Thyroid gland (tissue), 4 donors: ENCODE results near the gene PRM3. TPM values are rescaled to one million over a fixed set of nuclear protein-coding genes. Genes with fewer than 3 reads are reported as not detected.

Source experiments
- DNase-seq, 2 donors: peaks; one replicate each; pipeline ENCODE4 v3.0.0-alpha.2; 2019
- H3K27ac ChIP-seq, 3 donors: fragments of 200-600 bp; sonication (generic); 1 replicate in 2 of 3; 2 replicates in 1 of 3; pipeline ENCODE4 v1.5.1; 2016 to 2019; ENCODE audit warnings: mild to moderate bottlenecking in 1 of 3, moderate library complexity in 1 of 3
- H3K27me3 ChIP-seq: fragments of 200-600 bp; sonication (generic); one replicate; pipeline ENCODE4 v1.5.1; 2019
- H3K36me3 ChIP-seq, 2 donors: fragments of 200-600 bp; sonication (generic); one replicate each; pipeline ENCODE4 v1.5.1; 2016 to 2019
- H3K4me1 ChIP-seq, 2 donors: fragments of 200-600 bp; sonication (generic); one replicate each; pipeline ENCODE4 v1.5.1; 2017 to 2019
- H3K4me3 ChIP-seq, 3 donors: fragments of 200-600 bp; sonication (generic); replicated peaks in 1 of 3; 1 replicate in 2 of 3; 2 replicates in 1 of 3; pipeline ENCODE4 v1.5.1; 2016; ENCODE audit warnings: mild to moderate bottlenecking in 1 of 3
- H3K9me3 ChIP-seq: fragments of 200-600 bp; sonication (generic); one replicate; pipeline ENCODE4 v1.5.1; 2017
- CTCF ChIP-seq, 6 experiments: fragments of 200-600 bp in 3 of 6; fragments of 450-650 bp in 3 of 6; sonication (generic) in 3 of 6; IDR thresholded peaks; one replicate each; pipeline ENCODE4 v1.5.1; 2016 to 2019; ENCODE audit warnings: antibody characterized with exemption in 6 of 6, mild to moderate bottlenecking in 2 of 6, inconsistent platforms in 1 of 6, moderate library complexity in 1 of 6
- POLR2A ChIP-seq, 2 donors: fragments of 450-650 bp; IDR thresholded peaks; one replicate each; pipeline ENCODE4 v1.6.1; 2017; ENCODE audit warnings: antibody characterized with exemption in 2 of 2, mild to moderate bottlenecking in 2 of 2, moderate library complexity in 1 of 2
- WGBS, 2 donors: methylation state at CpG; one replicate each; pipeline ENCODE4 v1.1.5; 2017; 5-methylcytosine and 5-hydroxymethylcytosine counted together
- intact Hi-C: fragments of 100-400 bp; cut with DNase I; formaldehyde crosslinking; loops from one replicate; pipeline ENCODE4 v1.15.1; 2023
- total RNA-seq, 4 donors: library from RNA; depleted of rRNA; stranded (reverse); fragments of >200 nt; gene quantifications; one replicate each; pipeline ENCODE4 v1.2.3, GENCODE V29; 2016

The PRM3 gene
- total RNA-seq, 4 donors from 2014 or later = not detected

GRCh38 chr16:11239644-11240632, 33.5 kb downstream of the PRM3 start:
- TF ChIP-seq POLR2A (IDR thresholded peaks at IDR 0.05) = no peak
- no peak for TF ChIP-seq CTCF (IDR thresholded peaks at IDR 0.05)
- Histone ChIP-seq H3K36me3 (no peaks in the 10 kb centered on the region), H3K27ac (no peak overlapping the region), H3K4me1 (peaks cover 0 to 8% of the 10 kb centered on the region in 2 donors), H3K4me3 (no peak overlapping the region), H3K27me3 (no peaks in the 10 kb centered on the region), H3K9me3 (no peaks in the 10 kb centered on the region)
- no peak for DNase-seq
- 85 to 87% methylated on average over 10 of the region's 10 CpGs for WGBS, 2 donors
- intact Hi-C loops = no loop called here

GRCh38 chr16:11238272-11239202, 34.9 kb downstream of the PRM3 start:
- intact Hi-C loops = no loop called here
- WGBS, 2 donors = 95 to 99% methylated on average over 14 to 15 of the region's 15 CpGs
- DNase-seq = no peak
- Histone ChIP-seq H3K9me3 (no peaks in the 10 kb centered on the region), H3K36me3 (no peaks in the 10 kb centered on the region), H3K4me3 (no peak overlapping the region), H3K27ac (no peak overlapping the region), H3K4me1 (peaks cover 0 to 8% of the 10 kb centered on the region in 2 donors), H3K27me3 (no peaks in the 10 kb centered on the region)
- TF ChIP-seq CTCF (IDR thresholded peaks at IDR 0.05) (no peak), POLR2A (IDR thresholded peaks at IDR 0.05) (no peak)

GRCh38 chr16:11236461-11237254, 36.8 kb downstream of the PRM3 start:
- Histone ChIP-seq H3K27ac (no peak overlapping the region), H3K9me3 (no peaks in the 10 kb centered on the region), H3K27me3 (no peaks in the 10 kb centered on the region), H3K36me3 (no peaks in the 10 kb centered on the region), H3K4me3 (no peak overlapping the region), H3K4me1 (peaks cover 0 to 12% of the 10 kb centered on the region in 2 donors)
- intact Hi-C loops = no loop called here
- 79 to 89% methylated on average over 9 to 10 of the region's 10 CpGs for WGBS, 2 donors
- DNase-seq = no peak
- TF ChIP-seq POLR2A (IDR thresholded peaks at IDR 0.05) (no peak), CTCF (IDR thresholded peaks at IDR 0.05) (no peak)

- no peaks in the 10 kb centered on the region for H3K36me3 ChIP-seq
- H3K4me3 ChIP-seq = no peak overlapping the region
- 81 to 94% methylated on average over 5 of the region's 5 CpGs for WGBS, 2 donors
- no peak for DNase-seq
- H3K4me1 ChIP-seq = peaks cover 0 to 12% of the 10 kb centered on the region in 2 donors
- intact Hi-C loops = no loop called here
- H3K27me3 ChIP-seq = no peaks in the 10 kb centered on the region
- no peaks in the 10 kb centered on the region for H3K9me3 ChIP-seq
- H3K27ac ChIP-seq = no peak overlapping the region
- no peak for TF ChIP-seq CTCF (IDR thresholded peaks at IDR 0.05)
- no peak for TF ChIP-seq POLR2A (IDR thresholded peaks at IDR 0.05)
Measured at GRCh38 chr16:11235703-11235991, 37.8 kb downstream of the PRM3 start.
